Neural crest cell (in vitro differentiated cells): ENCODE data around the gene C2. TPM values are rescaled to one million over a fixed set of nuclear protein-coding genes. Genes with fewer than 3 reads are reported as not detected.

Experiments used
- DNase-seq: peaks from one replicate; pipeline ENCODE4 v3.0.0; 2021; ENCODE audit warnings: low read depth, mixed read lengths, low spot score
- H3K27ac Mint-ChIP-seq: one replicate; pipeline ENCODE4 v1.8.0; 2021; ENCODE audit warnings: mild to moderate bottlenecking, mixed read lengths; ENCODE audit not compliant: unreplicated experiment
- H3K27me3 Mint-ChIP-seq: 2 replicates; pipeline ENCODE4 v1.8.0; 2021; ENCODE audit warnings: low read depth, mild to moderate bottlenecking, mixed read lengths
- H3K36me3 Mint-ChIP-seq: 2 replicates; pipeline ENCODE4 v1.8.0; 2021; ENCODE audit warnings: low read depth, mild to moderate bottlenecking, mixed read lengths
- H3K4me1 Mint-ChIP-seq: 2 replicates; pipeline ENCODE4 v1.8.0; 2021; ENCODE audit warnings: mixed read lengths
- H3K4me3 Mint-ChIP-seq: one replicate; pipeline ENCODE4 v1.8.0; 2021; ENCODE audit warnings: mild to moderate bottlenecking, mixed read lengths
- H3K9me3 Mint-ChIP-seq: 2 replicates; pipeline ENCODE4 v1.8.0; 2021; ENCODE audit warnings: mixed read lengths
- CTCF ChIP-seq: fragments of 200-600 bp; sonication (generic); conservative IDR thresholded peaks from 2 replicates; pipeline ENCODE4 v1.5.0; 2021; ENCODE audit warnings: antibody characterized with exemption, mild to moderate bottlenecking
- total RNA-seq: library from RNA; stranded (reverse); gene quantifications from 2 replicates; pipeline ENCODE4 v1.2.1, GENCODE V29; 2021

Gene C2
- total RNA-seq, 1 donor from 2014 or later, result 0.35 TPM

GRCh38 chr6:31880616-31881015 lies 46.9 kb upstream of the C2 start:
- peaks cover 11% of the 10 kb centered on the region for H3K36me3 Mint-ChIP-seq
- no peak for TF ChIP-seq CTCF
- no peaks in the 10 kb centered on the region for H3K4me1 Mint-ChIP-seq
- no peak overlapping the region for H3K4me3 Mint-ChIP-seq
- H3K27ac Mint-ChIP-seq, result no peak overlapping the region
- no peak for DNase-seq
- no peaks in the 10 kb centered on the region for H3K27me3 Mint-ChIP-seq
- H3K9me3 Mint-ChIP-seq, result no peaks in the 10 kb centered on the region

- no peak for DNase-seq
- Mint-ChIP-seq H3K4me1 (peaks cover 4% of the 10 kb centered on the region), H3K27me3 (no peaks in the 10 kb centered on the region), H3K4me3 (no peak overlapping the region), H3K9me3 (no peaks in the 10 kb centered on the region), H3K27ac (no peak overlapping the region), H3K36me3 (peaks cover 16% of the 10 kb centered on the region)
- no peak for TF ChIP-seq CTCF
These were observed 46.2 kb upstream of the C2 start for GRCh38 chr6:31881136-31881859.

GRCh38 chr6:31882344-31882743 lies 45.2 kb upstream of the C2 start:
- Mint-ChIP-seq H3K4me1 (peaks cover 6% of the 10 kb centered on the region), H3K36me3 (peaks cover 16% of the 10 kb centered on the region), H3K9me3 (no peaks in the 10 kb centered on the region), H3K27me3 (no peaks in the 10 kb centered on the region), H3K27ac (no peak overlapping the region), H3K4me3 (no peak overlapping the region)
- DNase-seq, result no peak
- TF ChIP-seq CTCF, result no peak

- Mint-ChIP-seq H3K36me3 (peaks cover 16% of the 10 kb centered on the region), H3K4me1 (peaks cover 6% of the 10 kb centered on the region), H3K27me3 (no peaks in the 10 kb centered on the region), H3K27ac (no peak overlapping the region), H3K4me3 (no peak overlapping the region), H3K9me3 (no peaks in the 10 kb centered on the region)
- no peak for DNase-seq
- TF ChIP-seq CTCF, result no peak
These were observed 43.8 kb upstream of the C2 start for GRCh38 chr6:31883676-31884075.

GRCh38 chr6:31884528-31885035 lies 42.9 kb upstream of the C2 start:
- TF ChIP-seq CTCF, result no peak
- peaks cover 19% of the 10 kb centered on the region for H3K36me3 Mint-ChIP-seq

More at GRCh38 chr6:31884528-31885035, 42.9 kb upstream of the C2 start:
- Mint-ChIP-seq H3K4me1 (peaks cover 6% of the 10 kb centered on the region), H3K9me3 (no peaks in the 10 kb centered on the region), H3K27me3 (no peaks in the 10 kb centered on the region), H3K4me3 (no peak overlapping the region), H3K27ac (no peak overlapping the region)
- DNase-seq, result no peak
